Non-pigmented ciliary epithelial cell (primary cell): ENCODE measurements around the gene C9.
"Not testable (repeated sequence)": the region's sequence is repeated elsewhere in the genome, so short reads cannot be mapped to it uniquely, and the experiment has no call there.

Experiments used
- DNase-seq: peaks from one replicate; pipeline ENCODE4 v3.0.0-alpha.2; 2010; ENCODE audit warnings: low read depth

The C9 gene

GRCh38 chr5:39371367-39371635 is 7.0 kb upstream of the C9 start:
- no peak for DNase-seq

- no peak for DNase-seq
These were observed 6.5 kb upstream of the C9 start for GRCh38 chr5:39370555-39371366.

GRCh38 chr5:39369123-39369815 is 5.0 kb upstream of the C9 start:
- DNase-seq: no peak

- no peak for DNase-seq
These were observed 3.8 kb upstream of the C9 start for GRCh38 chr5:39368116-39368515.

GRCh38 chr5:39367711-39368110 is 3.4 kb upstream of the C9 start:
- DNase-seq: no peak

- DNase-seq: no peak
These were observed 1.1 kb downstream of the C9 start for GRCh38 chr5:39363217-39363616.

GRCh38 chr5:39362646-39363045 is 1.6 kb downstream of the C9 start:
- DNase-seq: no peak

- DNase-seq: no peak
These were observed 3.0 kb downstream of the C9 start for GRCh38 chr5:39361306-39361705.

GRCh38 chr5:39360471-39361111 is 3.7 kb downstream of the C9 start:
- peak; percentile 15 for DNase-seq

GRCh38 chr5:39356263-39356662 is 8.0 kb downstream of the C9 start:
- DNase-seq: no peak

- DNase-seq: no peak
These were observed 9.0 kb downstream of the C9 start for GRCh38 chr5:39355324-39355723.

GRCh38 chr5:39353717-39354399 is 10.4 kb downstream of the C9 start:
- no peak for DNase-seq

GRCh38 chr5:39352951-39353350 is 11.3 kb downstream of the C9 start:
- DNase-seq: no peak

GRCh38 chr5:39352170-39352569 is 12.1 kb downstream of the C9 start:
- no peak for DNase-seq

- no peak for DNase-seq
These were observed 14.8 kb downstream of the C9 start for GRCh38 chr5:39349484-39349883.

- no peak for DNase-seq
These were observed 21.8 kb downstream of the C9 start for GRCh38 chr5:39342460-39342859.

GRCh38 chr5:39341896-39342295 is 22.4 kb downstream of the C9 start:
- DNase-seq: no peak

- DNase-seq: no peak
These were observed 23.8 kb downstream of the C9 start for GRCh38 chr5:39340506-39340905.

- DNase-seq: no peak
These were observed 26.9 kb downstream of the C9 start for GRCh38 chr5:39337252-39337915.

- not testable (repeated sequence) for DNase-seq
These were observed 30.0 kb downstream of the C9 start for GRCh38 chr5:39334296-39334695.

GRCh38 chr5:39333104-39333503 is 31.2 kb downstream of the C9 start:
- no peak for DNase-seq

- DNase-seq: no peak
These were observed 32.4 kb downstream of the C9 start for GRCh38 chr5:39331861-39332381.
